ENCODE data around the gene IL26.
A peak's percentile ranks its signal among the peaks of the same experiment; 100 is the strongest.
"Not testable (repeated sequence)": the region's sequence is repeated elsewhere in the genome, so short reads cannot be mapped to it uniquely, and the experiment has no call there.

IL26 gene

DNA sequence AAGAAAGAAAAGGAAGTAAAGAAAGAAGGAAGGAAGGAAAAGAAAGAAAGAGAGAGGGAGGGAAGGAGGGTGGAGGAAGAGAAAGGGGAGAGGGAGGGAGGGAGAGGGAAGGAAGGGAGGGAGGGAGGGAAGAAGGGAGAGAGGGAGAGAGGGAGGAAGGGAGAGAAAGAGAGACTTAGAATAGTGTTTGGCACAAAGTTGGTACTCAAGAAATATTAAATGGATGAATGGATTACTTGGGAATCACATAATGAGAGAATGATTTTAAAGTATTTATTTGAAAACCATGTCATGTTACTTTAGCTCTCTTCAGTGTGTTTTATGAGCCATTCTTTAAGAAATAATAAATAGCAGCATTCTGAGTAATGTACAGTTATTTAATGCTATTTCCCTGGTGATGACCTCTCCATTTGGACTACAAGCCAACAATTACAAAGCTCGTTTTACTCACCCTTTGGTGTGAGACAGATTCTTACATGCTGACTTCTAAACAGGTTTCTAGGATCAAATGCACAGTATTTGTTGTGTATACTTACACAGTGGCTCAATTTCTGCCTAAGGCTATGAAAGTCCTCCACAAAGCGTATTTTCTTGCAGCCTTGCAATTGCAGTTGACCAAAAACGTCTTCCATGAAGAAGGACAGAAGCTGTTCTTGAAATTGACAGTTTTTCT is 861 bp downstream of the IL26 start:
- peaks cover 26% of the 10 kb centered on the region for H3K4me1 Mint-ChIP-seq
- TF ChIP-seq, protein P1, sequence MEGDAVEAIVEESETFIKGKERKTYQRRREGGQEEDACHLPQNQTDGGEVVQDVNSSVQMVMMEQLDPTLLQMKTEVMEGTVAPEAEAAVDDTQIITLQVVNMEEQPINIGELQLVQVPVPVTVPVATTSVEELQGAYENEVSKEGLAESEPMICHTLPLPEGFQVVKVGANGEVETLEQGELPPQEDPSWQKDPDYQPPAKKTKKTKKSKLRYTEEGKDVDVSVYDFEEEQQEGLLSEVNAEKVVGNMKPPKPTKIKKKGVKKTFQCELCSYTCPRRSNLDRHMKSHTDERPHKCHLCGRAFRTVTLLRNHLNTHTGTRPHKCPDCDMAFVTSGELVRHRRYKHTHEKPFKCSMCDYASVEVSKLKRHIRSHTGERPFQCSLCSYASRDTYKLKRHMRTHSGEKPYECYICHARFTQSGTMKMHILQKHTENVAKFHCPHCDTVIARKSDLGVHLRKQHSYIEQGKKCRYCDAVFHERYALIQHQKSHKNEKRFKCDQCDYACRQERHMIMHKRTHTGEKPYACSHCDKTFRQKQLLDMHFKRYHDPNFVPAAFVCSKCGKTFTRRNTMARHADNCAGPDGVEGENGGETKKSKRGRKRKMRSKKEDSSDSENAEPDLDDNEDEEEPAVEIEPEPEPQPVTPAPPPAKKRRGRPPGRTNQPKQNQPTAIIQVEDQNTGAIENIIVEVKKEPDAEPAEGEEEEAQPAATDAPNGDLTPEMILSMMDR (IDR thresholded peaks at IDR 0.05; ENCODE audit: unreplicated experiment in 3 of 3) = no peak
- H3K4me3 Mint-ChIP-seq = no peak overlapping the region
- peak overlapping the region in 2 of 3 experiments; percentile 83 to 92 for H3K27ac Mint-ChIP-seq
- H3K9me3 Mint-ChIP-seq = no peaks in the 10 kb centered on the region
- H3K27me3 Mint-ChIP-seq (ENCODE audit: low read depth) = no peaks in the 10 kb centered on the region
- no peaks in the 10 kb centered on the region for H3K36me3 Mint-ChIP-seq (ENCODE audit: low read depth)

DNA sequence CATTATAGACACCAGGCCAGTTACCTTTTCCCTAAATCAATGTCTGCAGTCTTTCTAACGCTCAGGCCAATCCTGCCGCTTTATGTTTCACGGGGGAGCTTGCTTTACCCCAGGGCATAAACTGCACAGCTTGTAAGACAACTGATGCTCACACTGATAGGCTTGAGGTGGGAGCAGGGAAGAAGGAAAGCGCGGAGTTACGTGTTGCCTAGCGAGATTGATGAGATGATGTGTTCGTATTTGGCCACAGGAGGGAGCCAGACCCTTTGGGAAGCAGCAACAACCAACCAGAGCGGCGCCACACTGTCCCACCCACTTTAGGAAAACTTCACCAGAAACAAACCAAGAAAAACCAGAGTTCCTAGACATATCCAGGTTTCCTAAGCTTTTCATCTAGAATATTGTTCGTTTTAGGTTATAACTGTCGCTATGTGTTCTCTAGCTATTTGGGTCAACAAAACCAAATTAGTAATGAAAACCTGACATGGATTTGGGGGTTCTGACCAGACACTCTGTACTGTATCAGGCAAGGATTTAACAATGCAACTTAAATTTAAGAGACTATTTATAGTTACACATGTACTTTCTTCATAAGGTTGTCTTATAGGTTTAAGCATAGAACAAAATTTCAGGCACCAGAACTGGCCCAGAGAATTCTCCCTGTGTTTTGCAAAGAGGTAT is 2.4 kb downstream of the IL26 start:
- peaks cover 26% of the 10 kb centered on the region for H3K4me1 Mint-ChIP-seq
- peak overlapping the region; percentile 68 to 83 (median 73) for H3K27ac Mint-ChIP-seq
- peak overlapping the region; percentile 4 to 75 (median 69) for H3K4me3 Mint-ChIP-seq
- H3K9me3 Mint-ChIP-seq = no peaks in the 10 kb centered on the region
- H3K36me3 Mint-ChIP-seq (ENCODE audit: low read depth) = no peaks in the 10 kb centered on the region
- TF ChIP-seq, protein P1 (IDR thresholded peaks at IDR 0.05; ENCODE audit: unreplicated experiment in 3 of 3) = peak; percentile 79 to 89 (median 81)
- no peaks in the 10 kb centered on the region for H3K27me3 Mint-ChIP-seq (ENCODE audit: low read depth)

DNA sequence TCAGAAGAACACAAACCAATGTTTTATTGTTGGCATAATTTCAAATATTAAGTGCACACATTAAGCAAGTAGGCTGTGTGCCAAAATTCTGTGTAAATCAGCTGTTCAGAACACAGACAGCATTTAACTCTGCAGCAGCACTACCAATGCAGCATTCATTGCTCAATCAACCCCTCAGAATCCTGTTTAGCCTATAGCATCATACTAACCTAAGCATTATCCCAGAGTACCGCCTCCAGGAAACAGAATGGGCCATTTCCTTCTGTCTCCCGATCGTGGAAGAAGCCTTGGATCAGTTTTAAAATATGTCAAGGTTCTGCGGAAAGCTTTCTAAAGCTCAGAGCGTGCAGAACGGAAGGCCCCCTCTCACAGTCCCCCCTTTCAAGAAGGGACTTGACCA is 3.3 kb downstream of the IL26 start:
- Mint-ChIP-seq H3K4me1 (peaks cover 26% of the 10 kb centered on the region), H3K36me3 (ENCODE audit: low read depth) (no peaks in the 10 kb centered on the region), H3K27ac (peak overlapping the region; percentile 70 to 92 (median 83)), H3K27me3 (ENCODE audit: low read depth) (no peaks in the 10 kb centered on the region), H3K4me3 (peak overlapping the region; percentile 43 to 84 (median 78)), H3K9me3 (no peaks in the 10 kb centered on the region)
- TF ChIP-seq, protein P1 (IDR thresholded peaks at IDR 0.05; ENCODE audit: unreplicated experiment in 3 of 3) = no peak

DNA sequence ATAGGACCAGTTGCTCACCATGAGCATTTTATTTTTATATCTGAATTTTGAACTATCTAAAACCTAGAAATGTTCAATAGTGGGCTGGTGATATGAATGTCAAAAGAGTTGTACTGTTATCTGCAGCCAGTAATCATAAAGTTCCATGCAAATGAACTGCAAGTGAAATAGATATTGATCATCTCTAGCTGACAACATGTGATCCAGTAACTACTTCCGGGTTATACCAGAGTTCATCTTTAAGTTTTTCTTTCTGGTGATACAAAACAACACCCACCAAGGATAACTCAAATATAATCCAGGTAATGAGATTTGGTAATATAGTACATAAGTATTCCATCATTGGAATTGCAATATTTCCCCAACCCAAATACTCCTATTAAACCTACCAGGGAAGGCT is 4.1 kb downstream of the IL26 start:
- TF ChIP-seq, protein P1 (IDR thresholded peaks at IDR 0.05; ENCODE audit: unreplicated experiment in 3 of 3) = no peak
- no peaks in the 10 kb centered on the region for H3K9me3 Mint-ChIP-seq
- H3K27me3 Mint-ChIP-seq (ENCODE audit: low read depth) = no peaks in the 10 kb centered on the region
- no peaks in the 10 kb centered on the region for H3K36me3 Mint-ChIP-seq (ENCODE audit: low read depth)
- peaks cover 26% of the 10 kb centered on the region for H3K4me1 Mint-ChIP-seq
- H3K27ac Mint-ChIP-seq = no peak overlapping the region
- H3K4me3 Mint-ChIP-seq = no peak overlapping the region

DNA sequence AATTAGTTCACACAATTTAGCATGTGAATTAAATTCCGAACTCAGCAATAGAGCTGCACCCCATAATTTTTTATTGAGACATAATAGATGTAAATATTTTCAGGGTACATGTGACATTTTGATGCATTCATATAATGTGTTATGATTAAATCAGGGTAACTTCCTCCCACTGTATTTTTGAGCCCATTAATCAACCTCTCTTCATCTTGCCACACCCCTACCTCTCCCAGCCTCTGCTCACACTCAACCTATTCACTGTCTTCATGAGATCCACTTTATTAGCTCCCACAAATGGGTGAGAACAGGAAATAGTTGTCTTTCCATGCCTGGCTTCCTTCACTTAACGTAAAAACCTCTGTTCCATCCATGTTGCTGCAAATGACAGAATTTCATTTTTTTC is 14.7 kb downstream of the IL26 start:
- Mint-ChIP-seq H3K4me1 (peaks cover 4% of the 10 kb centered on the region), H3K36me3 (ENCODE audit: low read depth) (no peaks in the 10 kb centered on the region), H3K9me3 (peaks cover 4% of the 10 kb centered on the region), H3K4me3 (no peak overlapping the region), H3K27ac (peak overlapping the region in 1 of 3 experiments; percentile 16), H3K27me3 (ENCODE audit: low read depth) (no peaks in the 10 kb centered on the region)
- TF ChIP-seq, protein P1 (IDR thresholded peaks at IDR 0.05; ENCODE audit: unreplicated experiment in 3 of 3) = no peak

DNA sequence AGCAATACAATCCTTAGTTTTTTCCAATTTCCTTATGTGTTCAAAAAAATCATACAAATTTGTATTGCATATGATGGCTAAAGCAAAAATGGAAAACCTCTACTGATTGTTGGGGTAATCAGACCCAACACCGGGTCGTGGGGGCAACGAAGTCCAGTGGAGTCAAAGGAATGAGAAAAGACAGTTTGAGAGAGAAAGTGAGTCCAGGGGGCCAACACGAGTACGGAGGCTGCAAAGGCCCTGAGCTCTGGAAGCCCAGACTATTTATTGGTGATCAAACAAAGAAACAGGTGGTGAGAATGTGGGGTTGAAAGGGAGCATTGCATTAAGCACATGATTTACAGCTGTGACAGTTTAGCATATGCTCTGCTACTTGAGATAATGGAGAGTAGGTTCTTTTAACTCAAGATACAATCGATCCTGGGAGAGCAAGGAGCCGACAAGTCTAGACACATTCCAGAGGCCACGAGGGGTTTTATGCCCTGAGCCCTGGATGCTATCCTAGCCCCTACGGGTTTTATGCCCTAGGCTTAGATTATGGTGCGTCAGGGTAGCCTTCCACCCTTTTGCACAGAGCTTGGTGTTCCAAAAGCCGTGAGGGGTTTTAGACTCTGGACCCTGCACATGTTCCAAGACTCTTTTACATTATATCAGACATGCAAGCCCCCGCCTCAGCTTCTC is 16.4 kb downstream of the IL26 start:
- H3K9me3 Mint-ChIP-seq; H3K36me3 Mint-ChIP-seq (ENCODE audit: low read depth); H3K27me3 Mint-ChIP-seq (ENCODE audit: low read depth); H3K4me1 Mint-ChIP-seq; H3K4me3 Mint-ChIP-seq: not testable (repeated sequence)
- H3K27ac Mint-ChIP-seq = peak overlapping the region in 2 of 3 experiments; percentile 62 to 77

Measured in nephron (organoid).